Stimulated activated CD8-positive, alpha-beta memory T cell treated with anti-CD3 and anti-CD28 coated beads, Interleukin-7, amount 100 ng/mL, for 4 hours (primary cell): Measurements from ENCODE around the gene RBFA.

Experiments
- DNase-seq, 2 donors: peaks; one replicate each; pipeline ENCODE4 v3.0.0-alpha.2; 2020; ENCODE audit warnings: low read depth in 2 of 2

Gene RBFA

GRCh38 chr18:80029690-80030089, 4.5 kb upstream of the RBFA start:
- no peak for DNase-seq

- DNase-seq: peak; percentile 84 to 85
Measured at GRCh38 chr18:80033181-80034067, 810 bp upstream of the RBFA start.

- DNase-seq: no peak
Measured at GRCh38 chr18:80034852-80035406, 695 bp downstream of the RBFA start.

GRCh38 chr18:80035997-80036396, 1.8 kb downstream of the RBFA start:
- no peak for DNase-seq

- no peak for DNase-seq
Measured at GRCh38 chr18:80037300-80037699, 3.1 kb downstream of the RBFA start.

GRCh38 chr18:80037869-80038630, 3.8 kb downstream of the RBFA start:
- no peak for DNase-seq

GRCh38 chr18:80040515-80040914, 6.3 kb downstream of the RBFA start:
- no peak for DNase-seq

- no peak for DNase-seq
Measured at GRCh38 chr18:80041424-80041823, 7.2 kb downstream of the RBFA start.

- DNase-seq: no peak
Measured at GRCh38 chr18:80042785-80043184, 8.6 kb downstream of the RBFA start.

GRCh38 chr18:80044072-80044471, 9.8 kb downstream of the RBFA start:
- no peak for DNase-seq

GRCh38 chr18:80046011-80046410, 11.8 kb downstream of the RBFA start:
- no peak for DNase-seq

GRCh38 chr18:80046431-80046830, 12.2 kb downstream of the RBFA start:
- DNase-seq: no peak

GRCh38 chr18:80046961-80047541, 12.8 kb downstream of the RBFA start:
- DNase-seq: no peak

GRCh38 chr18:80050797-80051196, 16.6 kb downstream of the RBFA start:
- DNase-seq: no peak

GRCh38 chr18:80056095-80056494, 21.9 kb downstream of the RBFA start:
- DNase-seq: no peak

GRCh38 chr18:80059945-80060344, 25.7 kb downstream of the RBFA start:
- DNase-seq: no peak

GRCh38 chr18:80065705-80066104, 31.5 kb downstream of the RBFA start:
- no peak for DNase-seq

- no peak for DNase-seq
Measured at GRCh38 chr18:80067321-80067720, 33.1 kb downstream of the RBFA start.

GRCh38 chr18:80067897-80068296, 33.7 kb downstream of the RBFA start:
- DNase-seq: no peak

- DNase-seq: no peak
Measured at GRCh38 chr18:80068571-80069272, 34.5 kb downstream of the RBFA start.

- DNase-seq: no peak
Measured at GRCh38 chr18:80070825-80071224, 36.6 kb downstream of the RBFA start.

- DNase-seq: no peak
Measured at GRCh38 chr18:80074183-80074582, 39.9 kb downstream of the RBFA start.
